Activated gamma-delta T cell (primary cell): ENCODE measurements around the gene P2RX5.
A peak's percentile ranks its signal among the peaks of the same experiment; 100 is the strongest.

ENCODE experiments used
- DNase-seq: peaks from one replicate; lab custom pipeline; 2025; lab: John Stamatoyannopoulos, UW

The P2RX5 gene

DNA sequence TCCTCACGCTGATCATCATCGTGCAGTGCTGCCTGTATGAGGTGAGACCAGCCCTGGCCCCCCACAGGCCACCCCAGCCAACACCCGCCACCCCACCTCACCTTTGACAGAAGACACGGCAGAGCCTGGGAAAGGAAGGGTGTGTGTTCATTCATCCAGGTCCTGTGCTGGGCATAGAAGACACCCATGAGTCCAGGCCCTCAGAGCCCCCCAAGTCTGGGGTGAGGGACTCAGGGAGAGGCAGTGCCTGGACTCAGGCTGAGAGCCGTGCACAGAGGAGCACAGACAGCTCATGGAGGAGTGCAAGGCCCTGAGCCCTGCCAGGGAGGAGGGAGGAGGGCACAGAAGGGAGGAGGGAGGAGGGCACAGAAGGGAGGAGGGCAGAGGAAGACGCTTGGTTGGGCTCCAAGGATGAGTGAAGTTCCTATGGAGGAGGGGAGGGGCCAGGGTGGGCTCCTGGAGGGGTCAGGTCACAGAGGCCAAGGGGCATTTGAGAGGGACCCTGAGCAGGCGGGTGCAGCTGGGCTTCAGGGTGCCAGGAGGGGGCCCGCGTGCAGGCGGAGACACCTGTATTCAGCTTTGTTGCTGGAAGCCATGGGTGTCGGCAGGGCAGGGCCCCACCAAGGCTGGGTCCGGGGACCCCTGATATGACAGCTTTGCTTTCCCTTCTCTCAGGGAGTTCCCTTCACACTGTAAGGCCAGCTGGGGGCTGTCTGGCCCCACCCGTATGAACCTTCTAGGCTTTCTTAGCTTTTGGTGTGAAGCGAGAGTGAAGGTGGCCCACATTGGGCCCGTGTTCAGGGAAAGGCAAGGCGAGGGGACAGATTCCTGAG, 39.0 kb downstream of the P2RX5 start:
- no peak for DNase-seq

DNA sequence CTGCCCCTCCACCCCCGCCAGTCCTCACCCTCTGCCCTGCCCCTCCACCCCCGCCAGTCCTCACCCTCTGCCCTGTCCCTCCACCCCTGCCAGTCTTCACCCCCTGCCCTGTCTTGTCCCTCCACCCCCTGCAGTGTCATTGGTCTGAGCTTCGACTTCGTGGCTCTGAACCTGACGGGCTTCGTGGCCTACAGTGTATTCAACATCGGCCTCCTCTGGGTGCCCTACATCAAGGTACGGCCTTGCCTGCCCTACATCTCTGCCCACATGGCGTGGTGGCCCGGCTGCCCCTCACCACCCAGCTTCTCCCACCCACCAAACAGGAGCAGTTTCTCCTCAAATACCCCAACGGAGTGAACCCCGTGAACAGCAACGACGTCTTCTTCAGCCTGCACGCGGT, 39.6 kb downstream of the P2RX5 start:
- DNase-seq = no peak

DNA sequence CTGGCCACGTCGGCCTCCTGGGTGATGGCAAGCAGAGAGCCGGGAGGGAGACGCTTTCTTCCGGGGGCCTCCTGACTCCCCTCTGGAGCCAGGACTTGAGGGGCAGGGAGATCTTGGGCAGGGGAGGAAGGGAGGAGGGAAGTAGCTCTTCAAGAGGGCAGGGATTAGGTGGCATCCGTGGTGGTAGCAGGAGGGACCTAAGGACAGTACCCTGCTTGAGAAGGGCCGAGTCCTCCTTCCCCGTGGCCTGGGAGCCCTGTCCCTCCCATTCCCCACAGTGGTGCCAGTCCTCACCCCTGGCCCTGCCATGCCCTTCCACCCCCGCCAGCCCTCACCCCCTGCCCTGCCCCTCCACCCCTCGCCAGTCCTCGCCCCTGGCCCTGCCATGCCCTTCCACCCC, 40.2 kb downstream of the P2RX5 start:
- DNase-seq = no peak

DNA sequence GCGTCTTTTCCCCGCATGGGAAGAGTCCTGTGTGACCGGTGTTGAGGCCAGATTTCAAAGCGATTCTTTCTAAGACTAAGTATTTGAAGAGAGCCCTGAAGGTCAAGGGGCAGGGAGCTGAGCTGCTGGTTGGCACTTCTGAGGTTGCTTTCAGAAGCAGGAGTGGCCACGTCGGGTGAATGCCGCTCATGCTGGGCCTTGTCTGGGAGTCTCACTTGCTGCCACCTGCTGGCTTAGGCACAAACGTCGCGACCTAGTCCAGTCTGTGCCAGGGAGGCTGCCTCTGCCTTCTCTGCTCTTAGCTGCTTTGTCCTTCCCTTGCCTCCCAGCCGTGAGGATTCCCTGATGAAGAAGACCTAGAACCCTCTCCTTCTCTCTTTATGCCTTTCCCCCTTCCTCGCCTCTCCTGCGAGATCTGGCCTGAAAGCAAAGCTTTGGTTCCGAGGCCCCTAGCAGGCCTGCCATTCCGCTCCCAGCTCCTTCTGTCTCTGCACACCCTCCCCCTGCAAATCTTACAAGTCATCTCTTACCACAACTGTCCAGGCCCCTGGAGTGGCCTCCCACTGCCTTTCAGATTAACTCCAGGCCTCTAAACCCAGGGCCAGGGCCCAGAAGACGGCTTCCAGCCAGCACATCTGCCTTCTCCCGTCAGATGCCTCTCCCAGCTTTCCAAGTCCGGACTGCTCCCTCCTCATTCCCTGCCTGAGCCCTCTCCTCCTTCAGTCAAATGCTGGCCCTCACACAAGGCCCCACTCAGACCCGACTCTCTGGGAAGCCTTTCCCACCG, 48.0 kb downstream of the P2RX5 start:
- no peak for DNase-seq

DNA sequence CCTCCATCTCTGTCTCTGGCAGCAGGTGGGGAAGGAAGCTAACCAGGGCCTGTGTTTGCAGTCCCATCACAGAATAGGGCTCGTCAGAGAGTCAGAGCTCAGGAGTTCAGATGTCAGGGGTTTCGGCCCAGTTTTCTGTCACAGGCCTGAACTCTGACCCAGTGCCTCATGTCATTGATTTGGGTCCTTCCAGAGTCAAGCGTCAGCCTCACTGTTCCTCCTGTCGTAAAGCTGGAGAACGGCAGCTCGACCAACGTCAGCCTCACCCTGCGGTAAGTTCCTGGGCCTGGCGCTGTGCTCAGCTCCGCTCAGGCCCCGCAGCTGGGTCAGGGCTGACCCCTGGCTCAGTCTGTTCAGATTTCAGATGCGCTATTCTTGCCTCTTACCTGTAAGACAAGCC, 48.7 kb downstream of the P2RX5 start:
- no peak for DNase-seq

DNA sequence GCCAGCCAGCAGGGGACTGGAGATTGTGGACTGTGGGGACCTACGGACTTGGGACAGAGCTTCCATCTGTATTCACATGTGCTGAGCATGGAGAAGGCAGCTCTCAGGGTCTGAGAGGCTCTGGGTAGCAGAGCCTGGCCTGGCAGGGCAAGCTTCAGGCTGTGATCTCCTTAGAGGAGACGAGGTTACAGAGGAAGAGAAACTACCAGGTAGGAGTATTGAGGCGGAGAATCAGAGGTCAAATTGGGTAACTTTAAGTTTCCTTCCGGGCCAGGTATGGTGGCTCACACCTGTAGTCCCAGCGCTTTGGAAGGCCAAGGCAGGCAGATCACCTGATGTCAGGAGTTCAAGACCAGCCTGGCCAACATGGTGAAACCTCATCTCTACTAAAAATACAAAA, 50.6 kb downstream of the P2RX5 start:
- no peak for DNase-seq

DNA sequence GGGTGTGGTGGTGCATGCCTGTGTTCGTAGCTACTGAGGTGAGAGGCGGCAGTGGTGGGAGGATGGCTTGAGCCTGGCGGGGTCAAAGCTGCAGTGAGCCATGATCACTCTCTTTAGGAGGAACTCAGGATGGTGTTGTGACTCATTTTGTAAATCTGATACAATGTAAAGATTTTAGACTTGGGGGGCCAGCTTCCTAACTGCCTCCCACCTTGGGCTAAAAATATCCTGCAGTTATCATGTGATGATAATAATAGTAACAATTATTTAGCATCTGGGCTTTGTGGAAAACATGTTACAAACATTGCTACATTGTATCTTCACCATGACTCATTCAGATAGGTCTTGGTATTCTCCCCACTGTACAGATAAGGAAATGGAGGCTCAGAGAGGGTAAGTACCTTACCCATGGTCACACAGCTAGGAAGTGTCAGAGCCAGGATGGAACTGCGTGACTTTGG, 52.0 kb downstream of the P2RX5 start:
- DNase-seq = no peak

DNA sequence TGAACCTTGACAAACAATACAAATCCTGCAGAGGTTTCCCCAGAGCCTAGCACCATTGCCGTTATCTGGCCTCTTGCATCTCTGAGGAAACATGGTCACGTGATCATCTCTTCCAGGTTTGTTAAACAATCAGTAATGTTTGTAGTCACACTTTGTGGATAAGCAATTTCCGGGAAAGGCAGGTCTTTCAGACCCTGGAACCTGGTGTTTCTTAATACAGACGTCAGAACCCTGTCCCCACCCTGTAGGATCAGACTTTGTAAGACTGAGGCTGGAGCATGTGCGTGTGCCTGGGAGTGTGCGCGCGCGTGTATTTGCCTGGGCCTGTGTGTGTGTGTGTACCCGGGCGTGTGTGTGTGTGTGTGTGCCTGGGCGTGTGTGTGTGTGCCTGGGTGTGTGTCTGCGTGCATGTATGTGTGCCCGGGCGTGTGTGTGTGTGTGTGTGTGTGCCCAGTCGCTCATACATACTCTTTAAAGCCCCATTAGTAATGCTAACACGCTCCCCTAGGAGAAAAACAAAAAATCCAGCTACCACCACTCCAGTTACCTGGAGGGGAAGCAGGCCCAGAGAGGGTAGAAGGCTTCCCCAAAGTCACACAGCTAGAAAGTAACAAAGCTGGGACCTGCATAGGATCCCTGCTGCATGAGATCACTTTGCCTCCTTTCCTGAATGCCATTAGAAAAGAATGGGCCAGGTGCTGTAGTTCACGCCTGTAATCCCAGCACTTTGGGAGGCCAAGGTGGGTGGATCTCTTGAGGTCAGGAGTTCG, 54.1 kb downstream of the P2RX5 start:
- no peak for DNase-seq

DNA sequence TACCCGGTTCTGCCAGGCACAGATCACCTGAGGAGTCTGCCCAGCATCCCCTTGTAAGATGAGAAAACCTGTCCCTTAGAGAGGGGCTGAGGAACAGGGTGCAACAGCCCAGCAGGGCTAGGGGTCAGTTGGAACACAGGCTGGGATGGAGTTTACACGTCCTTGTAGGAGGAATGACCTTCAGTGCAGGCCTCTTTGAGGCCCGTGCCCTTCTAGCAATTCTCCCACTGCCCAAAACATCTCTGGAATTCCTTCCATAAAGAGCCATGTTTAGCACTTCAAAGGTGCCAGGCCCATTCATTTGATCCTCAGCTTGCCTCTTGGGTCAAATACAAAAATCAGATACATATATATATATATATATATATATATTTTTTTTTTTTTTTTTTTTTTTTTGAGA, 54.9 kb downstream of the P2RX5 start:
- no peak for DNase-seq

DNA sequence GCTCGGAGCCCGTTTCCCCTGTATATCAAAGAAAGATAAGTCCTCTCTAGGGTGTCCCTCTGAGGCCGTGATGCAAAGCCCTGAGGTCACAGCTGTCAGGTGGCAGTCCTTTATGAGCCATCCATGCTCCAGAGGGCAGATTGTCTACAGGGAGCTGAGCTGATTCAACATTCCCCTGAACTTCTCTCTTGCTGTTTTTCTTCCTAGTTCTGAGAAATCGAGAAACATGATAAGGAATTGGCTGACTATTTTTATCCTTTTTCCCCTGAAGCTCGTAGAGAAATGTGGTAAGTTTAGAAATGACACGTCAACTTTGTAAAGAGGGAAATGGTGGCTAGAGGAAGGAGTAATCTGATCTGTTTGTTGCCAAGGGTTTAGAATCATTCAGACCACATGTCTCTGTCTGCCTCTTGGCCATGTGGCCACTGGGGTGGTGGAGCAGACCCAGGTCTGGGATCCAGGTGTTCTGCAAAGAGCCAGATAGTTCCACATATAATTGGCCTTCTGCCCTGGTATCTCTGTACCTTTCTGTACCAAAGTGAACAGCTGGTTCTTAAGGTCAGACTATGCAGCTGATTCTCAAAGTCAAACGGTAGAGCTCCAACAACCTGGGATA, 55.9 kb downstream of the P2RX5 start:
- DNase-seq = no peak

DNA sequence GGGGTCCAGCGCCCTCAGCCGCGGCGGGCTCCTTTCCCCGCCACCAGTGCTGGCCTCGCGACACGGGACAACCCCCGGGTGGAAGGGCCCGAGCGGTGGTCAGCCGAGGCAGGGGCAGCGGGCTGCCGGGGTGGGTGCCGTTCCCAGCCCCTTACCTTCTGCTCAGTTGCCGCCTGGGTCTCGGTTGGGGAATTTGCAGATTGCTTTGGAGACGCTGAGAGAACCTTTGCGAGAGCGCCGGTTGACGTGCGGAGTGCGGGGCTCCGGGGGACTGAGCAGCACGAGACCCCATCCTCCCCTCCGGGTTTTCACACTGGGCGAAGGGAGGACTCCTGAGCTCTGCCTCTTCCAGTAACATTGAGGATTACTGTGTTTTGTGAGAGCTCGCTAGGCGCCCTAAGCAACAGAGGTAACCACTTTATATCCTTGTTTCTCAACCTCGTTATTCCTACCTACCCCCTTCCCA, 59.0 kb downstream of the P2RX5 start:
- no peak for DNase-seq

DNA sequence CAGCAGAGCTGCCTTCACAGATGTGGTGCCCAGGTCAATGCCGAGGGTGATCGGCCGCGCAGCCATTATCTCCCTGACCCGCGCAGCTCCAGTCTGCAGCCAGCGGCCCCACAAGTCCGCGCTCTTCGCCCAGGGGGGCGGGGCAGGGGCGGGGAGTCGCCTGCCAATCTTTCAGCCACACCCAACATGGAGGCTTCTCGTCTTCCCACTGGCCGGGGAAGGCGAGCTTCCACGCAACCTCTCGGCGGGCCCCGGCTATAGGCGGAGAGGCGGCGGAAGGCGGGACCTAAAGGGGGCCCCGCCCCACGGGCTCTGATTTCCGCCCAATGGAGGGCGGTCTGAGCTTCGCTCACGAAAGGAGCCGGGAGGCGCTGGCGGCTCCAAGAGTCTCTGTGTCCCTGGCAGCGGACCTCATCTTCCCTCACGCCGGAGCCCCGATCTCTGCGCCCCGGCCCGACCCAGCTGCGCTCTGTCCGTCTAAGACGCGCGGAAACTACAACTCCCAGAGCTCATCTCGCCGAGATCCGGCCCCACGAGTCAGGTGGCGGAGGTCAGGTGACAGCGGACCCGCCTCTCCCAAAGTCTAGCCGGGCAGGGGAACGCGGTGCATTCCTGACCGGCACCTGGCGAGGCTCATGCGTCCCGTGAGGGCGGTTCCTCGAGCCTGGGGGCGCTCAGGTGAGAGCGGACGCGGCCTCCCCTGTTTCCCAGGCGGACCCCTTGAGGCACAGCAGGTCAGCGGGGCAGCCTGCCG, 59.6 kb downstream of the P2RX5 start, which contains the start of the genes CTNS and SHPK:
Gene CTNS, plus strand, starts transcription at position 607 of the 754 bp plus-strand sequence. CDS start 3,447 bp downstream, outside the sequence.
Gene SHPK, minus strand, starts transcription at position 97 of the 754 bp plus-strand sequence. Its CDS starts 31 bp downstream, at position 66.
- peak; percentile 87 for DNase-seq

DNA sequence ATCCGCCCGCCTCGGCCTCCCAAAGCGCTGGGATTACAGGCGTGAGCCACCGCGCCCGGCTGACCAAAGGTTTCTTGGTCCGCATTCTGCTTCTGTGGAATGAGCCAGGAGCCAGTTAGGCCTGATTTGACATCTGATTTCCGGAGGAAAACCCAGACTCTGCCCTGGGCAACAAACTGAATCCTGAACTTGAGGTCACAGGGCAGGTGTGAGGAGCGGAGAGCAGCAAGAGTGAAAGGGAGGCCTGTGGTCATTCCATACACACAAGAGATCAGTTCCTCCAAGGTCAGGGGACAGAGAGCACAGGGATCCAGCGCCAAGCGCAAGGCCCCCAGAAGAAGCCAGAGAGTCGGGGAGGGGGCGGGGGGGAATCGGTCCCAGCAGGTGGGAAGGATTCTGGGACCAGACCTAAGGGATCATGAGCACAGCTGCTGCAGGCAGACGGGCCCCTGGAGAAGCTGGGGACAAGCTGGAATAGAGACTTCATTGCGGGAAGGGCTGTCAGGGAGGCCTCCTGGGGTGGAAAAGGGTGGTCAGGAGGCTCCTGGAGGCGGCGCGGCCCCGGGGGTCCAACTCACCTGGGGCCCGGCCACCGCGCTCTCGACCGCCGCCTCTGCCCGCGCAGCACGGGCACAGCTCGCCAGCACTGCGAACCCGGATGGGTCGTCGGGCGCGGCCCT, 60.3 kb downstream of the P2RX5 start:
- DNase-seq = no peak

DNA sequence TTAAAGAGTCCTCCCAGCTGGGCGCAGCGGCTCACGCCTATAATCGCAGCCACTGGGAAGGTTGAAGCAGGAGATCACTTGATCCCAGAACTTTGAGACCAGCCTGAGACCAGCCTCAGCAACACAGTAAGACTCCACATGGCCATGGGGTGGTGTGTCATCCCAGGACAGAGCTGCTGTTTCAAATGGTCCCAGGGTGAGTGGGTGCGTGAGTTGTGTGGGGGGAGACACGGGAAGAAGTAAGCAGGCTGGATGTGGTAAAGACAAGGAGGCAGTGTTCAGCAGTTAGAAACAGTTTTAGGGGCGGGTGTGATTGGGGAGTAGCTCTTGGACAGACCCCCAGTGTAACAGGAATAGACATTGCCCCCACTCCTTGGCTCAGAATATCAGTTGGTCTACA, 63.7 kb downstream of the P2RX5 start:
- DNase-seq = no peak

DNA sequence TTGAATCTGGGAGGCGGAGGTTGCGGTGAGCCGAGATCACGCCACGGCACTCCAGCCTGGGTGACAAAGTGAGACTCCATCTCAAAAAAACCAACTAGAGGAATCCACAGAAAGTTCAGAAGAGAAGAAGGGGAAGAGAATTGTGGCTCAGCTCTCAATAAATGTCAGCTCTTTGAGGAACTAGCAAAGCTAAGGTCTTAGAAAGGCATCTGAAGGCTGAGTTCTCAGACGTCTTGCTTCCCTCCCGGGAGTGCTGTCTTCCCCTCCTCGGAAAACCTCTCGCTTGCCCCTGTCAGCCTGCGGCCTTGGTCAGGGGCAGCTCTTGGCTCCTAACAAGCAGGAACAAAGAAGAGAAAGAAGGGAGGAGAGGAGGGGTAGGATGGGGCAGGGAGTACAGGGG, 65.2 kb downstream of the P2RX5 start:
- DNase-seq = no peak

DNA sequence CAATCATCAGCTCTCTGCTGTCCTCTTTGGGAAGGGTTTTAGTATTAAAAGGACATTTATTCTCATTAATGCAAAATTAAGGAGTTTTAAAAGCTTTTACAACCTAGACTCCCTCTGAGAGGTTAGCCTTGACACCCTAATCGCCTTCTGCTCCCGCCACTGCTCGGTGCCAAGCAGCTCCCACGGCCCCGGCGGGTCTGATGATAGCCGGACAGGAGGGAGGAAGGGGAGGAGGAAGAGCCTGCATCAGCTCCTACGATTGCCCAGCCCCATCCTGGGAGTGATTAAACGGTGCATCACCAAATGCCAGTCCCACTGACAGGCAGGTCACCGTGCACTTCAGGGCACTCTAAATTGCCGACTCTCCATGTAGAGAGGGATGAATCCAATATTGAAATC, 68.2 kb downstream of the P2RX5 start:
- DNase-seq = no peak

DNA sequence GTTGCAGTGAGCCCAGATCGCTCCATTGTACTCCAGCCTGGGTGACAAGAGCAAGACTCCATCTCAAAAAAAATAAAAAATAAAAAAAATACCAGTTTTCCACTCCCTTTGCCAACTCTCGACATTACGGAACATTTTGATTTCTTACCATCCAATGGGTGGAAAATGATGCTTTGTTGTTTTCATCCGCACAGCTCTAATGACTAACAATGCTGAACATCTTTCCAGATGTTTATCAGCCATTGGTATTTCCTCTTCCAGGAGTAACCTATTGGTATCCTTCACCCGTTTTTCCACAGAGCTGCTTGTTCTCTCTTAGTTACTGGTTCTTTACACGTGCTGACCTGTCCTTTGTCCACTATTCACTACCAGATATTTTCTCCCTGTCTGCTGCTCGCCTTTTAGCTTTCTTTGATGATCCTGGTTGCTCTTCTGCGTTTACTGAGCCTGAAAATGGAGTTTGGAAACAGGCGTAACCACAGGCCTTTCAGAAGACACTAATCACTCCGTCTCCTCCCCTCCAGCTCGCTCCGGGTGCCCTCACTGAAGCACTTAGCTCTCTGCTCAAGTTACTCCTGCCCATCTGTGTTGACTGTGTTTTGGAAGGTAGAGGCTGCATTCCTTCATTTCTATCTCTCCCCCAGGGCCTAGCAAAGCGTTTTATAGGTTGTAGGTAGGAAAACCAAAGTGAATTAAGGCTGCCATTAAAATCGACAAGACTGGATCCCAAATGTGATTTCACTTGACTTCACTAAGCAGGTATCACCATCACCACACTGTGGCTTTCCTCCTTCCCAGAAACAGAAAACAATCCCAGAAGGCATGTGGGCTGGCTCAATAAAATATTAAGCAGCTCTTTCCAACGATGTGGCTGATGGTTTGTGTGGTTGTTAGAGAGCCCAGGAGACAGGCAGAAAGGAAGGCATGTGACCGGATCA, 68.9 kb downstream of the P2RX5 start:
- no peak for DNase-seq
